Nephron progenitor cell (in vitro differentiated cells): ENCODE measurements around the gene LCE3B.

Source experiments
- DNase-seq: peaks from one replicate; pipeline ENCODE4 v3.0.0; 2021
- H3K27ac Mint-ChIP-seq: 2 replicates; pipeline ENCODE4 v1.8.0; 2021; ENCODE audit warnings: mild to moderate bottlenecking, moderate library complexity, mixed read lengths
- H3K27me3 Mint-ChIP-seq: 2 replicates; pipeline ENCODE4 v1.8.0; 2021; ENCODE audit warnings: mild to moderate bottlenecking, low read depth, mixed read lengths; ENCODE audit not compliant: poor library complexity
- H3K36me3 Mint-ChIP-seq: 2 replicates; pipeline ENCODE4 v1.8.0; 2021; ENCODE audit warnings: low read depth, mixed read lengths
- H3K4me1 Mint-ChIP-seq: 2 replicates; pipeline ENCODE4 v1.8.0; 2021; ENCODE audit warnings: mixed read lengths
- H3K4me3 Mint-ChIP-seq: 2 replicates; pipeline ENCODE4 v1.8.0; 2021; ENCODE audit warnings: mild to moderate bottlenecking, moderate library complexity, mixed read lengths
- H3K9me3 Mint-ChIP-seq: 2 replicates; pipeline ENCODE4 v1.8.0; 2021; ENCODE audit warnings: mild to moderate bottlenecking, moderate library complexity, mixed read lengths
- TF ChIP-seq, protein P1 (sequence below): fragments of 200-600 bp; sonication (generic); IDR thresholded peaks from 2 replicates; pipeline ENCODE4 v1.5.0; 2021; ENCODE audit warnings: antibody characterized with exemption

LCE3B gene

DNA sequence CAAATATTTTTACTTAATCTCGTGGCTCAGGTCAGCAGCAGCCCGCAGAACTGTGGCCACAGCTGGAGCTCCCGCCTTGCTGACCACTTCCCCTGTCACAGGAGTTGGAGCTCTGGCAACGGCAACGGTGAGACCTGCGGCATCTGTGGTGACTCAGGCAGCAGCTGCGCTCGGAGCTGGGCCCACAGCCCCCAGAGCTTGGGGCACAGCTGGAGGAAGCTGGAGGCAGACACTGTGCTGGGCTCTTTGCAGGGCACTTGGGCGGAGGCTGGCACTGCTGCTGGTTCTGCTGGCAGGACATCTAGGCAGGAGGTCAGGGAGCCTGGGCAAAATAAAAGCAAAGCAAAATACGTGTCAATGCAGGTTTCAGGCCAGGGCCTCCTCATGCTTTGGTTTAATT, 9.2 kb downstream of the LCE3B start, which contains the start of gene LCE3A:
LCE3A (minus strand) TSS at position 301 of the 400 bp plus-strand sequence; CDS start at position 301, 0 bp downstream.
- peaks cover 90% of the 10 kb centered on the region for H3K9me3 Mint-ChIP-seq

DNA sequence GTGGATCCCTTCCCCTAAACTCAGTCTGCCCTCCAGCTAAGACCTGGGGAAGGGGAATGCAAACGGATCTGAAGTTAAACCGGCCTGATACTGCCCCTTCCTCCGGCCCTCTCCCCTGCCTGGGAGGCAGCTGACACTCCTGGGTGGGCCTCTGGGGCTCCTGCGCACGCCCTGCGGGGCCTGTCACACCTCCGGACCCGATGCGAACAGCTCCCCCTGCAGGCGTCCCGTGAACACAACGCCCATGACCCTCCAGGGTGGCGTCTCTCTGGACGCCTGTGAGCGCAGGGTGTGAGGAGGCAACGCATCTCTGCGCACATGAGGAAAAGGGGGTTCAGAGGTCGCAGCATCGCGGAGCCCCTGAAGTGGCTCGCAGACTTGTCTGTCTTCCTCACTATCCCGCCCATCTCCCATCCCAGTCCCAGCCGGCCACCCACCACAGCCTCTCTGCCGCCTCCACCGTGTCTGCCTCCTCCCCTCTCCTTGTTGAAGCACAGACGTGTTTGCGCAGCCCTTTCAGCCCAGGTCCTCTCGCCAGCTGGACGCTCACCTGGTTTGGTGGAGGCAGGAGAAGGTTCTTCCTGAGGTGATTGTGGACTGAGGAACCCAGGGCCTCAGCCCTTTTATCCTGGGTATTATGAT, 9.7 kb downstream of the LCE3B start:
- Mint-ChIP-seq H3K27me3 (peaks cover 2% of the 10 kb centered on the region), H3K36me3 (peaks cover 5% of the 10 kb centered on the region), H3K9me3 (peaks cover 92% of the 10 kb centered on the region), H3K4me3 (no peak overlapping the region), H3K27ac (no peak overlapping the region), H3K4me1 (no peaks in the 10 kb centered on the region)
- TF ChIP-seq, protein P1, sequence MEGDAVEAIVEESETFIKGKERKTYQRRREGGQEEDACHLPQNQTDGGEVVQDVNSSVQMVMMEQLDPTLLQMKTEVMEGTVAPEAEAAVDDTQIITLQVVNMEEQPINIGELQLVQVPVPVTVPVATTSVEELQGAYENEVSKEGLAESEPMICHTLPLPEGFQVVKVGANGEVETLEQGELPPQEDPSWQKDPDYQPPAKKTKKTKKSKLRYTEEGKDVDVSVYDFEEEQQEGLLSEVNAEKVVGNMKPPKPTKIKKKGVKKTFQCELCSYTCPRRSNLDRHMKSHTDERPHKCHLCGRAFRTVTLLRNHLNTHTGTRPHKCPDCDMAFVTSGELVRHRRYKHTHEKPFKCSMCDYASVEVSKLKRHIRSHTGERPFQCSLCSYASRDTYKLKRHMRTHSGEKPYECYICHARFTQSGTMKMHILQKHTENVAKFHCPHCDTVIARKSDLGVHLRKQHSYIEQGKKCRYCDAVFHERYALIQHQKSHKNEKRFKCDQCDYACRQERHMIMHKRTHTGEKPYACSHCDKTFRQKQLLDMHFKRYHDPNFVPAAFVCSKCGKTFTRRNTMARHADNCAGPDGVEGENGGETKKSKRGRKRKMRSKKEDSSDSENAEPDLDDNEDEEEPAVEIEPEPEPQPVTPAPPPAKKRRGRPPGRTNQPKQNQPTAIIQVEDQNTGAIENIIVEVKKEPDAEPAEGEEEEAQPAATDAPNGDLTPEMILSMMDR, result no peak
- no peak for DNase-seq

More for the DNA sequence above, 9.2 kb downstream of the LCE3B start, which contains the start of gene LCE3A:
- H3K4me3 Mint-ChIP-seq, result peak within 1 kb of the TSS; percentile 1
- TF ChIP-seq, protein P1, result no peak
- no peak within 1 kb of the TSS for H3K27ac Mint-ChIP-seq
- peaks cover 7% of the 10 kb centered on the region for H3K36me3 Mint-ChIP-seq
- H3K4me1 Mint-ChIP-seq, result no peaks in the 10 kb centered on the region
- peaks cover 2% of the 10 kb centered on the region for H3K27me3 Mint-ChIP-seq
- DNase-seq, result no peak

DNA sequence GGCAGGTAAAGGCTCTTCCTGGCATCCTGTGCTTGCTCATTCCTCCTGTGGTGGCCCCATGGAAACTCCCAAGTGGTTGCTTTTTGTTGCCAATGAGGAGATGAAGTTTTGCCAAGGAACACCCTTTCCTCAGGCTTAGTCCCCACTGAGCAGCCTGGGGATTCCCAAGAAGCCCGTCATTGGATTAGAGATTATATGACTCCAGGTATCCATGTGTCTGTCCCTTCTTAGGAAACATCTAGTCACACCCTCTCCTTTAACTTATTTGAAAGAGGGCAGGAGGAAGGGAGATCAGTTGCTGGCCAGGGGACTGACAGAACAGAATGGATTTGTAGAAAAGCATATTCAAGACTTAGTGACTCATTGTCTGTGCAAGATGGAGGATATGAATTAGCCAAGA, 13.1 kb downstream of the LCE3B start:
- DNase-seq, result no peak
- TF ChIP-seq, protein P1, result no peak
- H3K36me3 Mint-ChIP-seq, result no peaks in the 10 kb centered on the region
- H3K4me1 Mint-ChIP-seq, result no peaks in the 10 kb centered on the region
- peaks cover 90% of the 10 kb centered on the region for H3K9me3 Mint-ChIP-seq
- no peak overlapping the region for H3K4me3 Mint-ChIP-seq
- no peak overlapping the region for H3K27ac Mint-ChIP-seq
- peaks cover 2% of the 10 kb centered on the region for H3K27me3 Mint-ChIP-seq

GRCh38 chr1:152630596-152630995, 17.0 kb downstream of the LCE3B start:
- no peaks in the 10 kb centered on the region for H3K36me3 Mint-ChIP-seq
- H3K4me1 Mint-ChIP-seq, result no peaks in the 10 kb centered on the region
- H3K9me3 Mint-ChIP-seq, result peaks cover 94% of the 10 kb centered on the region
- H3K27me3 Mint-ChIP-seq, result peaks cover 7% of the 10 kb centered on the region
- TF ChIP-seq, protein P1, result no peak
- H3K4me3 Mint-ChIP-seq, result no peak overlapping the region
- no peak for DNase-seq
- H3K27ac Mint-ChIP-seq, result no peak overlapping the region

DNA sequence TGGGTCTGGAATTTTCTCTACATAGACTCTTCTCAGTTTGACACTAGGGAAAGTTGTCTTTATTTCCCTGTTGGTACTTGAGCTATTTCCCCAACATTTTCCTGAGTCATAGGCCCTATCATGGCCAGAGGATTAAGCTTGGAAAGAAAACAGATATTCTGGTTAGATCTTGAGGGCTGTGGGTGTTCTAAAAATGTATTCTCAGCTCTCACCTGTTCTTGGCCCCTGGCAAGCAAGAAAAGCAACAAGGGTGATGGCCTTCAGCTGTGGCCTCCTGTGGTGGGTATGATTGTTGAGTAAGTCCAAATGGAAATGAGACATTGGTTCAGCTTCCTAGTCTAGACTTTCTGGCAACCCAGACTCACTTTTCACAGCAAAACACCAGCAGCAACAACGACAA, 26.7 kb downstream of the LCE3B start:
- Mint-ChIP-seq H3K27me3 (peaks cover 1% of the 10 kb centered on the region), H3K4me3 (no peak overlapping the region), H3K9me3 (peaks cover 90% of the 10 kb centered on the region), H3K27ac (no peak overlapping the region), H3K4me1 (no peaks in the 10 kb centered on the region), H3K36me3 (no peaks in the 10 kb centered on the region)
- no peak for DNase-seq
- TF ChIP-seq, protein P1, result no peak

DNA sequence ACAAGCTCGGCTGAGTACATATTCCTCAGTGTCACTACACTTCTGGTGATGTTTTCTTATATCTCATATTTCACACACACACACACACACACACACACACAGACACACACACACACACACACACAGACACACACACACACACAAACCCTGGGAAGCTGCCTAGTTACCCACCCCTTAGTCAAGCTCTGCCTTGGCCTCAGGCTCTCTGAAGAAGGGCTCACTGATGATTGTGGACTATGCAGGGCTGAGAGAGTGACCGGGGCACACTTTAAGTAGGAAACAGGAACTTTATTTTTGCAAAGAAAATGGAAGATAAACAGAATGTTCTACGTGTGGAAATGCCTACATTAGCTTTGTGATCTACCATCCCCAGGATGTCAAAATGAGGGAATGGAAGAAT, 30.3 kb downstream of the LCE3B start:
- TF ChIP-seq, protein P1, result no peak
- H3K36me3 Mint-ChIP-seq, result no peaks in the 10 kb centered on the region
- no peaks in the 10 kb centered on the region for H3K4me1 Mint-ChIP-seq
- no peak overlapping the region for H3K27ac Mint-ChIP-seq
- H3K9me3 Mint-ChIP-seq, result peaks cover 86% of the 10 kb centered on the region
- DNase-seq, result no peak
- no peak overlapping the region for H3K4me3 Mint-ChIP-seq
- H3K27me3 Mint-ChIP-seq, result no peaks in the 10 kb centered on the region
